Left lung (tissue), 10 donors: Measurements from ENCODE around the gene CD276. TPM values are rescaled to one million over a fixed set of nuclear protein-coding genes. Genes with fewer than 3 reads are reported as not detected.
A peak's percentile ranks its signal among the peaks of the same experiment; 100 is the strongest.

ENCODE experiments used
- ATAC-seq: fragments of 200-7000 bp; cut with Tn5 transposase; one replicate; pipeline ENCODE4 v1.9.1; 2020; ENCODE audit warnings: moderate library complexity
- DNase-seq, 4 donors: peaks; one replicate each; pipeline ENCODE4 v3.0.0-alpha.2; 2013 to 2020
- H3K27ac ChIP-seq, 2 donors: fragments of 200-600 bp; sonication (generic) in 1 of 2; one replicate each; pipeline versions ENCODE4 v1.5.0 to v1.8.0; 2020 to 2021
- H3K27me3 ChIP-seq, 2 donors: fragments of 200-600 bp; sonication (generic) in 1 of 2; one replicate each; pipeline versions ENCODE4 v1.5.0 to v1.8.0; 2020 to 2021
- H3K36me3 ChIP-seq, 2 donors: fragments of 200-600 bp; sonication (generic) in 1 of 2; one replicate each; pipeline versions ENCODE4 v1.5.0 to v1.8.0; 2020 to 2021
- H3K4me1 ChIP-seq, 2 donors: fragments of 200-600 bp; one replicate each; pipeline ENCODE4 v1.8.0; 2021
- H3K4me3 ChIP-seq, 2 donors: fragments of 200-600 bp; sonication (generic) in 1 of 2; one replicate each; pipeline versions ENCODE4 v1.5.0 to v1.8.0; 2020 to 2021; ENCODE audit warnings: mild to moderate bottlenecking in 1 of 2
- H3K9me3 ChIP-seq, 2 donors: fragments of 200-600 bp; sonication (generic) in 1 of 2; one replicate each; pipeline versions ENCODE4 v1.5.0 to v1.8.0; 2020 to 2021
- intact Hi-C, 2 donors: fragments of 100-400 bp; cut with DNase I; formaldehyde crosslinking; loops; one replicate each; pipeline versions ENCODE4 v1.11.2 to v1.14.2; 2022
- polyA plus RNA-seq, 6 donors: library from polyadenylated mRNA; unstranded; fragments of 120-200 nt; gene quantifications; one replicate each; pipeline ENCODE4 v1.2.1, GENCODE V29; 2013; ENCODE audit not compliant: insufficient read length in 6 of 6
- total RNA-seq, 2 donors: library from RNA; stranded (reverse); fragmentation: NEBNext Ultra II Directional; extraction: Animal tissue kit (Norgen Biotek cat#: 25700); gene quantifications; one replicate each; pipeline ENCODE4 v1.2.1, GENCODE V29; 2021
- TF ChIP-seq, protein P1 (sequence below), 2 donors: fragments of 200-600 bp; sonication (generic) in 1 of 2; IDR thresholded peaks; one replicate each; pipeline versions ENCODE4 v1.5.0 to v1.8.0; 2021; ENCODE audit warnings: antibody characterized with exemption in 2 of 2
- donor health status: DM: no; HTN: yes; CAD: no.
- donor health status: DM: no; HTN: no; CAD: no.

Gene CD276
- total and polyA plus RNA-seq, 8 donors = 71.9 to 185 (median 156) TPM

DNA sequence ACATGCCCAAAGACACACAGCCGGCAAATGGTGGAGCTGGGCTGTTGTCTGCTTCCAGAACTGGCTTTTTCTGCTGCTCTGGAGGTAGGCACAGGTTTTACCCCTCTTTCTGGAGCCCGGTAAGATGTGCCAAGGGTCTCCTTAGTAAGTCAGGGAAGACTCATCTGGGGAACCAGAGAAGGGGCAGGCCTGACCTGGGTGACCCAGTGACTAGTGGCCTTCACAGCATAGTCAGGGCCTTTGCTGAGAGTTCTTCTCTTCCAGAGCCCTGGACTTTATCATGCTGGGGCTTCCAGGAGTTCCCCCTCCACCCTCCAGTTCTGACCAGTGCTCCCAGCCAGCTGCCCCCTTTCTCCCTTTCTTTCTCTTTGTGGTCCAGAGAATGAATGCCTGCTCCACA lies 3.2 kb downstream of the CD276 start:
- no peak for DNase-seq
- peaks cover 0 to 39% of the 10 kb centered on the region in 2 donors for H3K27me3 ChIP-seq
- H3K9me3 ChIP-seq = no peaks in the 10 kb centered on the region
- no peaks in the 10 kb centered on the region for H3K36me3 ChIP-seq
- no peak overlapping the region for H3K4me3 ChIP-seq
- H3K27ac ChIP-seq = no peak overlapping the region
- H3K4me1 ChIP-seq = peaks cover 28 to 51% of the 10 kb centered on the region in 2 donors
- intact Hi-C loops = no loop called here
- TF ChIP-seq, protein P1, sequence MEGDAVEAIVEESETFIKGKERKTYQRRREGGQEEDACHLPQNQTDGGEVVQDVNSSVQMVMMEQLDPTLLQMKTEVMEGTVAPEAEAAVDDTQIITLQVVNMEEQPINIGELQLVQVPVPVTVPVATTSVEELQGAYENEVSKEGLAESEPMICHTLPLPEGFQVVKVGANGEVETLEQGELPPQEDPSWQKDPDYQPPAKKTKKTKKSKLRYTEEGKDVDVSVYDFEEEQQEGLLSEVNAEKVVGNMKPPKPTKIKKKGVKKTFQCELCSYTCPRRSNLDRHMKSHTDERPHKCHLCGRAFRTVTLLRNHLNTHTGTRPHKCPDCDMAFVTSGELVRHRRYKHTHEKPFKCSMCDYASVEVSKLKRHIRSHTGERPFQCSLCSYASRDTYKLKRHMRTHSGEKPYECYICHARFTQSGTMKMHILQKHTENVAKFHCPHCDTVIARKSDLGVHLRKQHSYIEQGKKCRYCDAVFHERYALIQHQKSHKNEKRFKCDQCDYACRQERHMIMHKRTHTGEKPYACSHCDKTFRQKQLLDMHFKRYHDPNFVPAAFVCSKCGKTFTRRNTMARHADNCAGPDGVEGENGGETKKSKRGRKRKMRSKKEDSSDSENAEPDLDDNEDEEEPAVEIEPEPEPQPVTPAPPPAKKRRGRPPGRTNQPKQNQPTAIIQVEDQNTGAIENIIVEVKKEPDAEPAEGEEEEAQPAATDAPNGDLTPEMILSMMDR (IDR thresholded peaks at IDR 0.05) = no peak
- ATAC-seq = no peak

DNA sequence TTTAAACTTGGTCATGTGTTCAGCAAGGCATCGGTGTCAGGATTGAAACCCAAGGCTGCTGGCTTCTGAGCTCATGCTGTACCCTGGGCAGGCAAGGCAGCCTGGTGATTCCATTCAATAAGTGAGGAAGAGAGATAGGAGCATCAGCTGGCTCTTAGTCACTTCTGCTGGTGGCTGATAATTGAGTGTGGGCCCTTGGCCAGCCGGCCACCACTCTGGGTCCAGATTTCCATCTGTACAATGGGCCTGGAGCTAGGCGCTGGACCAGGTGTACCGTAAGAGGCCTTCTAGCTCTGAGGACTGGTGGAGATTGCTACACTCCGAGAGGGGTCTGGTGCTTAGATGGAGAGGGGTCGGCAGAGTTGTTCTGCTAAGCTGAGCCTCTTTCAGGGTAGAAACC lies 4.3 kb downstream of the CD276 start:
- DNase-seq (no peak), ATAC-seq (no peak)
- TF ChIP-seq, protein P1 (IDR thresholded peaks at IDR 0.05) = no peak
- Histone ChIP-seq H3K4me3 (no peak overlapping the region), H3K9me3 (no peaks in the 10 kb centered on the region), H3K27ac (no peak overlapping the region), H3K4me1 (peaks cover 28 to 48% of the 10 kb centered on the region in 2 donors), H3K27me3 (peaks cover 0 to 30% of the 10 kb centered on the region in 2 donors), H3K36me3 (no peaks in the 10 kb centered on the region)
- intact Hi-C loops = no loop called here

DNA sequence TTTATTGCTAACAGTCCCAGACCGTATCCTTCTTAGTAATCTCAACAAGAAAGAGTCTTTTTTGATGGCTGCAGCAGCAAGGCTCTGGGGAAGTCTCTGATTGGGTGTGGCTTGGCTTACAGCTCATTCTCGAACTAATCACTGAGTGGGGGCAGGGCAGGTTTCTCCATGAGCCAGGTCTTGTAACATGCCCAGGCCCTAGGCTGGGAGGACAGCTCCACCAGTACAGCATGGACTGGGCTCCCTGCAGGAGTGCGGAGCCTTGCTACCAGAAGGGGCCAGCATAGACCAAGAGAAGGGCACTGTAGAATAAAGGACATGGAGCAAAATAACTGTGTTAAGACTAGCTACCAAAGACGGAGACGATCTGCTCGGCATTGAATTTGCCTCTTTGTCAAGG lies 7.2 kb downstream of the CD276 start:
- ATAC-seq (peak; percentile 57), DNase-seq (peak in 1 of 4 donors; percentile 61)
- TF ChIP-seq, protein P1 (IDR thresholded peaks at IDR 0.05) = no peak
- Histone ChIP-seq H3K27ac (no peak overlapping the region), H3K4me3 (no peak overlapping the region), H3K4me1 (peaks cover 15 to 51% of the 10 kb centered on the region in 2 donors), H3K27me3 (peaks cover 0 to 9% of the 10 kb centered on the region in 2 donors), H3K9me3 (no peaks in the 10 kb centered on the region), H3K36me3 (no peaks in the 10 kb centered on the region)
- intact Hi-C loops = loop anchor here in 1 of 2 donors (10.0 kb wide), 1 partner anchor 127 kb away; no protein-coding TSS in a partner anchor

DNA sequence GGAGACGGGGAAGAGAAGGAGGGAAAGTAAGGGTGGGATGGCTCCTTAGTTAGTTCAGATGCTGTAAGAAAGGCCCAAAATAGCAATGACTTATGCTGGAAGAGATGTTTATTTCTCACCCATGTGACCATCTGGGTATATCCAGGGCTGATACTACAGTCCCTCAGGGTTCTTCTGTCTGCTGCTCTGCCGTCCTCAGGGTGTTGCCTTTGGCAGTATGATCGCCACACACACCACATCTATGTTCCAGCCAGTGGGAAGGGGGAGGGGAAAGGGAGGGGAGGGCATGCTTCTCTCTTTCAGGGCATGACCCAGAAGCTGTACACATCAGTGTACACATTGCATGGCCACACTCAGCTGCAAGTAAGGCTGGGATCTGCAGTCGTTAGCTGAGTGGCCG lies 10.2 kb downstream of the CD276 start:
- TF ChIP-seq, protein P1 (IDR thresholded peaks at IDR 0.05) = no peak
- Histone ChIP-seq H3K9me3 (no peaks in the 10 kb centered on the region), H3K36me3 (no peaks in the 10 kb centered on the region), H3K4me3 (no peak overlapping the region), H3K27ac (no peak overlapping the region), H3K27me3 (peaks cover 0 to 7% of the 10 kb centered on the region in 2 donors), H3K4me1 (peaks cover 14 to 45% of the 10 kb centered on the region in 2 donors)
- intact Hi-C loops = loop anchor here in 1 of 2 donors (10.0 kb wide), 1 partner anchor 130 kb away; no protein-coding TSS in a partner anchor
- DNase-seq (no peak), ATAC-seq (no peak)

DNA sequence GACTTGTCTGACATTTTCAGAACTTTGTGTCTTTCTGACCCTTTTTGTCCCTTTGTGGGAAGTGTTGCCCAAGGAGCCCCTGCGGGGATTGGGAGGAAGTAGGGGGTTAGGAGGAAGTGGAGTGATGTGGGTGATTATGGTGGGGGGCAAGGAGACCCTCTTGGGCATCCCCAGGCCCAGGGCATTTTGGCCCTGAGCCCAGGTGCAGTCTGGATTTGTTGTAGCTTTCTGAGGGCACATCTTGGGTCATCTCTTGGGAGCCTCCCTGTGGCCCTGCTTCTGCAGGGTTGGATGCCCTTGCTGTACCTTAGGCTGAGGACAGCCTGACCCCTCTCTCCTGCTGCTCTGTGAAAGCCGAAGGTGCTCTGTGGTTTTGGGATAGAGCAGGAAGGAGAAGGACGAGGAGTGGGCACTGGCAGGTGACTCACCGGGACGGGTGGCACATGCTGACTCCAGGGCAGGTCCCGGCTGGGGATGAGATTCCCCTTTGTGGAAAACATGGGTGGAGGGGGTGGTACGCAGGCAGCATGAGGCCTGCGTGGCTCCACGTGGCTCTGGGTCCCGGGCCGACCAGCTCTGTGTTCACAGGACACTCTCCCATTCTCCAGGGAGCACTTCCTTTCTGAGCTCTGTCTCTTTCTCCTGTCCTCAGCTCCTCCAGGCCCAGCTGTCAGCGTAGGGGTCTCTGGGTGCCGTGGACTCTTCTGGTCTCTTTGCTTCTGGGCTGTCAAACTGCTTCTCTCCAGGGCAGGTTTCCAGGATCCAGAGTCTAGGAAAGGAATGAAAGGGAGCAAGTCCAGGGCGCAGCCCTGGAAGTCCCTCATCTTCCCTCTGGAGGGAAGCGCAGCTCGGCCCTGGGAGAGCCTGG lies 11.8 kb downstream of the CD276 start:
- DNase-seq (no peak), ATAC-seq (no peak)
- peaks cover 0 to 7% of the 10 kb centered on the region in 2 donors for H3K27me3 ChIP-seq
- H3K4me3 ChIP-seq = no peak overlapping the region
- H3K4me1 ChIP-seq = peaks cover 14 to 45% of the 10 kb centered on the region in 2 donors
- intact Hi-C loops = loop anchor here in 1 of 2 donors (10.0 kb wide), 1 partner anchor 131 kb away; no protein-coding TSS in a partner anchor
- no peaks in the 10 kb centered on the region for H3K36me3 ChIP-seq
- H3K27ac ChIP-seq = peak overlapping the region in 1 of 2 donors; percentile 33
- H3K9me3 ChIP-seq = no peaks in the 10 kb centered on the region
- TF ChIP-seq, protein P1 (IDR thresholded peaks at IDR 0.05) = no peak
